HCT116 (cell line): Measurements from ENCODE around the gene SLC12A8. TPM values are rescaled to one million over a fixed set of nuclear protein-coding genes. Genes with fewer than 3 reads are reported as not detected.

Source experiments
- ATAC-seq: fragments of 200-7000 bp; cut with Tn5 transposase; 2 replicates; pipeline ENCODE4 v1.9.1; 2020; ENCODE audit warnings: mild to moderate bottlenecking, moderate library complexity
- BruUV-seq: library from RNA; stranded (reverse); fragments of 400-500 nt; replicated peaks from 2 replicates; lab custom pipeline; 2021; lab: Mats Ljungman, UMichigan
- CTCF ChIA-PET: fragments of 300-600 bp; sonication (Branson Sonifier 250); formaldehyde crosslinking; loops from one replicate; lab custom pipeline; 2021; ENCODE audit warnings: antibody characterized with exemption; lab: Charles Lee
- POLR2A ChIA-PET: fragments of 300-600, 350-600 bp; sonication (Branson Sonifier 250); formaldehyde crosslinking; loops from one replicate; lab custom pipeline; 2021; ENCODE audit warnings: antibody characterized with exemption; lab: Charles Lee
- RAD21 ChIA-PET, 2 experiments: fragments of 300-600 bp; sonication (Branson Sonifier 250); formaldehyde crosslinking; loops; one replicate each; lab custom pipeline; 2023; ENCODE audit warnings: low total read pairs in 2 of 2; ENCODE audit not compliant: uncharacterized antibody in 2 of 2, unreplicated experiment in 2 of 2, low non-redundant PET in 1 of 2; lab: Charles Lee
- DNase-seq: peaks from one replicate; pipeline ENCODE4 v3.0.0-alpha.2; 2010; ENCODE audit warnings: low read depth, low spot score
- H2AFZ ChIP-seq: fragments of 200-600 bp; shearing (Covaris generic), sonication (generic); 2 replicates; pipeline ENCODE4 v1.6.1; 2017; ENCODE audit warnings: low read depth, mixed run types, mixed read lengths, antibody characterized with exemption, low read length; ENCODE audit not compliant: poor library complexity, severe bottlenecking
- H3K27ac ChIP-seq: 2 replicates; pipeline ENCODE4 v1.5.1; 2012; ENCODE audit warnings: low read depth, low read length
- H3K27me3 ChIP-seq: fragments of 200-600 bp; sonication (generic); 2 replicates; pipeline ENCODE4 v1.6.1; 2016; ENCODE audit warnings: mixed run types, low read length, mixed read lengths; ENCODE audit not compliant: insufficient read depth
- H3K36me3 ChIP-seq, 2 experiments: fragments of 200-500 bp in 1 of 2; fragments of 200-600 bp in 1 of 2; sonication (Bioruptor generic) in 1 of 2; sonication (generic) in 1 of 2; 2 replicates each; pipeline versions ENCODE4 v1.5.1 to v1.6.1; 2014 to 2016; ENCODE audit warnings: low read length in 2 of 2, inconsistent platforms in 1 of 2, mixed read lengths in 1 of 2, mixed run types in 1 of 2; ENCODE audit not compliant: insufficient read depth in 2 of 2, control insufficient read depth in 1 of 2
- H3K4me1 ChIP-seq, 2 experiments: fragments of 200-600 bp in 1 of 2; sonication (generic) in 1 of 2; 2 replicates each; pipeline versions ENCODE4 v1.5.1 to v1.6.1; 2012 to 2017; ENCODE audit warnings: low read length in 2 of 2, inconsistent platforms in 1 of 2, mild to moderate bottlenecking in 1 of 2, mixed read lengths in 1 of 2, mixed run types in 1 of 2, moderate library complexity in 1 of 2; ENCODE audit not compliant: insufficient read depth in 2 of 2, control insufficient read depth in 1 of 2
- H3K4me2 ChIP-seq: fragments of 200-600 bp; sonication (generic); 2 replicates; pipeline ENCODE4 v1.6.1; 2017; ENCODE audit warnings: mixed run types, low read length, mixed read lengths
- H3K4me3 ChIP-seq, 2 experiments: fragments of 200-600 bp in 1 of 2; sonication (generic) in 1 of 2; replicated peaks in 1 of 2; 2 replicates each; pipeline ENCODE4 v1.5.1; 2011 to 2016; ENCODE audit warnings: low read length in 2 of 2, control low read depth in 1 of 2, low read depth in 1 of 2, mild to moderate bottlenecking in 1 of 2, mixed read lengths in 1 of 2, mixed run types in 1 of 2
- H3K79me2 ChIP-seq: fragments of 200-600 bp; sonication (generic); 2 replicates; pipeline ENCODE4 v1.6.1; 2017; ENCODE audit warnings: mild to moderate bottlenecking, mixed run types, low read length, moderate library complexity, mixed read lengths; ENCODE audit not compliant: insufficient read depth
- H3K9ac ChIP-seq: fragments of 200-600 bp; sonication (generic); 2 replicates; pipeline ENCODE4 v1.6.1; 2016; ENCODE audit warnings: low read length, mixed read lengths
- H3K9me2 ChIP-seq: fragments of 200-600 bp; sonication (generic), shearing (Covaris generic); 2 replicates; pipeline ENCODE4 v1.6.1; 2017; ENCODE audit warnings: mixed run types, mild to moderate bottlenecking, moderate library complexity; ENCODE audit not compliant: insufficient read depth
- H3K9me3 ChIP-seq, 2 experiments: fragments of 200-500 bp in 1 of 2; fragments of 200-600 bp in 1 of 2; sonication (Bioruptor generic) in 1 of 2; sonication (generic) in 1 of 2; 2 replicates each; pipeline ENCODE4 v1.6.1; 2014 to 2017; ENCODE audit warnings: low read length in 2 of 2, mixed read lengths in 2 of 2, inconsistent platforms in 1 of 2, low read depth in 1 of 2, mild to moderate bottlenecking in 1 of 2, mixed run types in 1 of 2, moderate library complexity in 1 of 2; ENCODE audit not compliant: control insufficient read depth in 1 of 2, insufficient read depth in 1 of 2
- H4K20me1 ChIP-seq: fragments of 200-600 bp; sonication (generic), shearing (Covaris generic); 2 replicates; pipeline ENCODE4 v1.6.1; 2017; ENCODE audit warnings: mixed run types, mild to moderate bottlenecking, moderate library complexity; ENCODE audit not compliant: insufficient read depth
- CBX3 ChIP-seq: IDR thresholded peaks from 2 replicates; pipeline ENCODE4 v1.6.1; 2012; ENCODE audit warnings: low read depth
- CEBPB ChIP-seq: IDR thresholded peaks from 2 replicates; pipeline ENCODE4 v1.6.1; 2012; ENCODE audit warnings: low read depth
- EGR1 ChIP-seq: IDR thresholded peaks from 2 replicates; pipeline ENCODE4 v1.6.1; 2012; ENCODE audit warnings: low read depth
- ELF1 ChIP-seq: IDR thresholded peaks from 2 replicates; pipeline ENCODE4 v1.6.1; 2012; ENCODE audit warnings: low read depth, borderline replicate concordance
- POLR2A ChIP-seq: IDR thresholded peaks from 2 replicates; pipeline ENCODE4 v1.7.0; 2011; ENCODE audit warnings: borderline replicate concordance; ENCODE audit not compliant: insufficient read depth, insufficient read length; ENCODE audit errors: extremely low read depth
- POLR2AphosphoS5 ChIP-seq: IDR thresholded peaks from 2 replicates; pipeline ENCODE4 v1.6.1; 2011; ENCODE audit warnings: mild to moderate bottlenecking, low read depth, low read length, moderate library complexity
- SIN3A ChIP-seq: IDR thresholded peaks from 2 replicates; pipeline ENCODE4 v1.6.1; 2012; ENCODE audit warnings: low read depth
- SP1 ChIP-seq: IDR thresholded peaks from 2 replicates; pipeline ENCODE4 v1.6.1; 2012; ENCODE audit warnings: low read depth
- TCF7L2 ChIP-seq: IDR thresholded peaks from 2 replicates; pipeline ENCODE4 v1.7.0; 2011; ENCODE audit warnings: borderline replicate concordance, inconsistent platforms; ENCODE audit not compliant: insufficient read depth, insufficient read length; ENCODE audit errors: extremely low read depth
- YY1 ChIP-seq: IDR thresholded peaks from 2 replicates; pipeline ENCODE4 v1.6.1; 2011; ENCODE audit warnings: low read length, low read depth, moderate library complexity, mild to moderate bottlenecking; ENCODE audit not compliant: insufficient replicate concordance; ENCODE audit errors: extremely low read depth
- ZFX ChIP-seq: fragments of 450-650 bp; IDR thresholded peaks from 2 replicates; pipeline ENCODE4 v1.6.1; 2017
- ZNF274 ChIP-seq: fragments of 200-500 bp; sonication (Bioruptor generic); IDR thresholded peaks from 2 replicates; pipeline ENCODE4 v1.6.1; 2014; ENCODE audit warnings: mild to moderate bottlenecking, low read depth, low read length, inconsistent platforms
- intact Hi-C: fragments of 100-400 bp; cut with micrococcal nuclease; formaldehyde crosslinking; loops from 2 replicates; pipeline ENCODE4 v1.10.0; 2022
- total RNA-seq: library from RNA; stranded (reverse); gene quantifications from one replicate; pipeline ENCODE4 v1.2.1, GENCODE V29; 2021; ENCODE audit not compliant: unreplicated experiment
- TF ChIP-seq, protein P1 (sequence below): IDR thresholded peaks from 2 replicates; pipeline ENCODE4 v1.6.1; 2011; ENCODE audit warnings: mild to moderate bottlenecking, low read length, moderate library complexity; ENCODE audit not compliant: insufficient replicate concordance; ENCODE audit errors: extremely low read depth
- TF ChIP-seq, protein P2 (sequence below): IDR thresholded peaks from 2 replicates; pipeline ENCODE4 v1.6.1; 2012
- TF ChIP-seq, protein P3 (sequence below): IDR thresholded peaks from 2 replicates; pipeline ENCODE4 v1.6.1; 2012
- TF ChIP-seq, protein P4 (sequence below): IDR thresholded peaks from 2 replicates; pipeline ENCODE4 v1.6.1; 2012; ENCODE audit warnings: low read depth

SLC12A8 gene
- total RNA-seq, 1 experiment from 2014 or later: 19.9 TPM

DNA sequence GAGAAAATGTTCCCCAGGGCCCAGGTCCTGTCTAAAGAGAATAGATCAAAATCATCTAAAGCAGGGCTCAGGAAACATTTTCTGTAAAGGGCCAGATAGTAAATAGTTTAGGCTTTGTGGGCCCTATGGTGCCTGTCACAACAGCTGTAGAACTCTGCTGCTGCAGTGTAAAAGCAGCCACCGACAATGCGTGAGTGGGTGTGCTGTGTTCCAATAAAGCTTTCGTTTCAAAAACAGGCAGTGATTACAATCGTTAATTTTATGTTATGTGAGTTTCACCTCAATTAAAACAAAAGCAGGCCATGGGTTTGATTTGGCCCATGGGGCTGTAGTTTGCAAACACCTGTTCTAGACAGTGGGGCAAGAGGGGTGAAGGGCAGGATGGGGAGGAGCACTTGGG lies 144.3 kb downstream of the SLC12A8 start:
- no TSS peak for BruUV-seq
- Histone ChIP-seq H3K4me3 (no peak overlapping the region), H3K27me3 (no peaks in the 10 kb centered on the region; the same call in 1 of the 2 replicates), H4K20me1 (no peaks in the 10 kb centered on the region), H3K27ac (no peak overlapping the region), H3K9me3 (no peaks in the 10 kb centered on the region), H3K4me2 (no peak overlapping the region), H3K4me1 (peaks cover 0 to 4% of the 10 kb centered on the region in 2 experiments; a peak in 2 of 4 replicates), H3K79me2 (no peaks in the 10 kb centered on the region), H3K9ac (no peak overlapping the region), H2AFZ (no peak overlapping the region), H3K9me2 (no peaks in the 10 kb centered on the region), H3K36me3 (no peaks in the 10 kb centered on the region)
- ChIA-PET CTCF (no interaction called here), RAD21 (no interaction called here), POLR2A (no interaction called here)
- DNase-seq: no peak
- no peak for ATAC-seq
- intact Hi-C loops: no loop called here
- TF ChIP-seq SIN3A: no peak
- no peak for TF ChIP-seq EGR1
- TF ChIP-seq ELF1: no peak
- TF ChIP-seq, protein P1, sequence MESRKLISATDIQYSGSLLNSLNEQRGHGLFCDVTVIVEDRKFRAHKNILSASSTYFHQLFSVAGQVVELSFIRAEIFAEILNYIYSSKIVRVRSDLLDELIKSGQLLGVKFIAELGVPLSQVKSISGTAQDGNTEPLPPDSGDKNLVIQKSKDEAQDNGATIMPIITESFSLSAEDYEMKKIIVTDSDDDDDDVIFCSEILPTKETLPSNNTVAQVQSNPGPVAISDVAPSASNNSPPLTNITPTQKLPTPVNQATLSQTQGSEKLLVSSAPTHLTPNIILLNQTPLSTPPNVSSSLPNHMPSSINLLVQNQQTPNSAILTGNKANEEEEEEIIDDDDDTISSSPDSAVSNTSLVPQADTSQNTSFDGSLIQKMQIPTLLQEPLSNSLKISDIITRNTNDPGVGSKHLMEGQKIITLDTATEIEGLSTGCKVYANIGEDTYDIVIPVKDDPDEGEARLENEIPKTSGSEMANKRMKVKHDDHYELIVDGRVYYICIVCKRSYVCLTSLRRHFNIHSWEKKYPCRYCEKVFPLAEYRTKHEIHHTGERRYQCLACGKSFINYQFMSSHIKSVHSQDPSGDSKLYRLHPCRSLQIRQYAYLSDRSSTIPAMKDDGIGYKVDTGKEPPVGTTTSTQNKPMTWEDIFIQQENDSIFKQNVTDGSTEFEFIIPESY: no peak
- TF ChIP-seq YY1: no peak
- no peak for TF ChIP-seq POLR2A
- no peak for TF ChIP-seq CBX3
- TF ChIP-seq, protein P2, sequence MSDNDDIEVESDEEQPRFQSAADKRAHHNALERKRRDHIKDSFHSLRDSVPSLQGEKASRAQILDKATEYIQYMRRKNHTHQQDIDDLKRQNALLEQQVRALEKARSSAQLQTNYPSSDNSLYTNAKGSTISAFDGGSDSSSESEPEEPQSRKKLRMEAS: no peak
- TF ChIP-seq SP1: no peak
- TF ChIP-seq ZFX: no peak
- TF ChIP-seq POLR2AphosphoS5: no peak
- no peak for TF ChIP-seq CEBPB
- TF ChIP-seq, protein P3, sequence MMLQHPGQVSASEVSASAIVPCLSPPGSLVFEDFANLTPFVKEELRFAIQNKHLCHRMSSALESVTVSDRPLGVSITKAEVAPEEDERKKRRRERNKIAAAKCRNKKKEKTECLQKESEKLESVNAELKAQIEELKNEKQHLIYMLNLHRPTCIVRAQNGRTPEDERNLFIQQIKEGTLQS: no peak
- TF ChIP-seq ZNF274: no peak
- no peak for TF ChIP-seq TCF7L2
- TF ChIP-seq, protein P4, sequence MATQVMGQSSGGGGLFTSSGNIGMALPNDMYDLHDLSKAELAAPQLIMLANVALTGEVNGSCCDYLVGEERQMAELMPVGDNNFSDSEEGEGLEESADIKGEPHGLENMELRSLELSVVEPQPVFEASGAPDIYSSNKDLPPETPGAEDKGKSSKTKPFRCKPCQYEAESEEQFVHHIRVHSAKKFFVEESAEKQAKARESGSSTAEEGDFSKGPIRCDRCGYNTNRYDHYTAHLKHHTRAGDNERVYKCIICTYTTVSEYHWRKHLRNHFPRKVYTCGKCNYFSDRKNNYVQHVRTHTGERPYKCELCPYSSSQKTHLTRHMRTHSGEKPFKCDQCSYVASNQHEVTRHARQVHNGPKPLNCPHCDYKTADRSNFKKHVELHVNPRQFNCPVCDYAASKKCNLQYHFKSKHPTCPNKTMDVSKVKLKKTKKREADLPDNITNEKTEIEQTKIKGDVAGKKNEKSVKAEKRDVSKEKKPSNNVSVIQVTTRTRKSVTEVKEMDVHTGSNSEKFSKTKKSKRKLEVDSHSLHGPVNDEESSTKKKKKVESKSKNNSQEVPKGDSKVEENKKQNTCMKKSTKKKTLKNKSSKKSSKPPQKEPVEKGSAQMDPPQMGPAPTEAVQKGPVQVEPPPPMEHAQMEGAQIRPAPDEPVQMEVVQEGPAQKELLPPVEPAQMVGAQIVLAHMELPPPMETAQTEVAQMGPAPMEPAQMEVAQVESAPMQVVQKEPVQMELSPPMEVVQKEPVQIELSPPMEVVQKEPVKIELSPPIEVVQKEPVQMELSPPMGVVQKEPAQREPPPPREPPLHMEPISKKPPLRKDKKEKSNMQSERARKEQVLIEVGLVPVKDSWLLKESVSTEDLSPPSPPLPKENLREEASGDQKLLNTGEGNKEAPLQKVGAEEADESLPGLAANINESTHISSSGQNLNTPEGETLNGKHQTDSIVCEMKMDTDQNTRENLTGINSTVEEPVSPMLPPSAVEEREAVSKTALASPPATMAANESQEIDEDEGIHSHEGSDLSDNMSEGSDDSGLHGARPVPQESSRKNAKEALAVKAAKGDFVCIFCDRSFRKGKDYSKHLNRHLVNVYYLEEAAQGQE: no peak
